Prostate gland (tissue), 2 donors: ENCODE results near the gene RNF123.

Source experiments
- POLR2A ChIP-seq: fragments of 450-650 bp; IDR thresholded peaks from one replicate; pipeline ENCODE4 v1.6.1; 2016; ENCODE audit warnings: antibody characterized with exemption, mild to moderate bottlenecking
- POLR2AphosphoS5 ChIP-seq: sonication (generic); formaldehyde crosslinking; IDR thresholded peaks from one replicate; pipeline ENCODE4 v1.6.1; 2017; ENCODE audit warnings: antibody characterized with exemption
- TF ChIP-seq, protein P1 (sequence below), 4 experiments: fragments of 200-600 bp in 2 of 4; fragments of 450-650 bp in 2 of 4; sonication (generic) in 2 of 4; IDR thresholded peaks; 1 replicate in 3 of 4; 2 replicates in 1 of 4; pipeline ENCODE4 v1.5.1; 2016 to 2019; ENCODE audit warnings: antibody characterized with exemption in 4 of 4, mild to moderate bottlenecking in 2 of 4, moderate library complexity in 2 of 4

DNA sequence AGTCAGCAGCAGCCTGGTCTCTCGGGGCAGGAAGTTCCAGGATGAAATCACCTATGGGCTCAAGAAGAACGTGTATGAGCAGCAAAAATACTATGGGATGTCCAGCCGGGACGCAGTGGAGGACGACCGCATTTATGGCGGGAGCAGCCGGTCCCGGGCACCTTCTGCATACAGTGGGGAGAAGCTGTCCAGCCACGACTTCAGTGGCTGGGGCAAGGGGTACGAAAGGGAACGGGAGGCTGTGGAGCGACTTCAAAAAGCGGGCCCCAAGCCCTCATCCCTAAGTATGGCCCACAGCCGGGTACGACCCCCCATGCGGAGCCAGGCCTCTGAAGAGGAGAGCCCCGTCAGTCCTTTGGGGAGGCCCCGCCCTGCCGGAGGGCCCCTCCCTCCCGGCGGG lies 27.3 kb upstream of the RNF123 start:
- TF ChIP-seq, protein P1, sequence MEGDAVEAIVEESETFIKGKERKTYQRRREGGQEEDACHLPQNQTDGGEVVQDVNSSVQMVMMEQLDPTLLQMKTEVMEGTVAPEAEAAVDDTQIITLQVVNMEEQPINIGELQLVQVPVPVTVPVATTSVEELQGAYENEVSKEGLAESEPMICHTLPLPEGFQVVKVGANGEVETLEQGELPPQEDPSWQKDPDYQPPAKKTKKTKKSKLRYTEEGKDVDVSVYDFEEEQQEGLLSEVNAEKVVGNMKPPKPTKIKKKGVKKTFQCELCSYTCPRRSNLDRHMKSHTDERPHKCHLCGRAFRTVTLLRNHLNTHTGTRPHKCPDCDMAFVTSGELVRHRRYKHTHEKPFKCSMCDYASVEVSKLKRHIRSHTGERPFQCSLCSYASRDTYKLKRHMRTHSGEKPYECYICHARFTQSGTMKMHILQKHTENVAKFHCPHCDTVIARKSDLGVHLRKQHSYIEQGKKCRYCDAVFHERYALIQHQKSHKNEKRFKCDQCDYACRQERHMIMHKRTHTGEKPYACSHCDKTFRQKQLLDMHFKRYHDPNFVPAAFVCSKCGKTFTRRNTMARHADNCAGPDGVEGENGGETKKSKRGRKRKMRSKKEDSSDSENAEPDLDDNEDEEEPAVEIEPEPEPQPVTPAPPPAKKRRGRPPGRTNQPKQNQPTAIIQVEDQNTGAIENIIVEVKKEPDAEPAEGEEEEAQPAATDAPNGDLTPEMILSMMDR (IDR thresholded peaks at IDR 0.05), result no peak
- TF ChIP-seq POLR2AphosphoS5 (no peak), POLR2A (no peak)
